ENCODE data around the gene INTS11.
"Not testable (repeated sequence)": the region's sequence is repeated elsewhere in the genome, so short reads cannot be mapped to it uniquely, and the experiment has no call there.

Gene INTS11

GRCh38 chr1:1324524-1325287 lies at the start of gene INTS11, which contains the start of gene CPTP:
Gene INTS11 (minus strand): TSS chr1:1324660. CDS start chr1:1324608, 52 bp downstream.
Gene CPTP (plus strand): TSS chr1:1324802. CDS start chr1:1326911, 2,109 bp downstream.
- H3K4me3 ChIP-seq (ENCODE audit: low read length) = peak within 1 kb of the TSS; percentile 96
- no peak for TF ChIP-seq ZNF274 (IDR thresholded peaks at IDR 0.05; ENCODE audit: low read depth, low read length)

- TF ChIP-seq ZNF274 (IDR thresholded peaks at IDR 0.05; ENCODE audit: low read depth, low read length) = no peak
- H3K4me3 ChIP-seq (ENCODE audit: low read length) = peak overlapping the region; percentile 95
Measured at GRCh38 chr1:1373815-1374588, 49.5 kb upstream of the INTS11 start.

DNA sequence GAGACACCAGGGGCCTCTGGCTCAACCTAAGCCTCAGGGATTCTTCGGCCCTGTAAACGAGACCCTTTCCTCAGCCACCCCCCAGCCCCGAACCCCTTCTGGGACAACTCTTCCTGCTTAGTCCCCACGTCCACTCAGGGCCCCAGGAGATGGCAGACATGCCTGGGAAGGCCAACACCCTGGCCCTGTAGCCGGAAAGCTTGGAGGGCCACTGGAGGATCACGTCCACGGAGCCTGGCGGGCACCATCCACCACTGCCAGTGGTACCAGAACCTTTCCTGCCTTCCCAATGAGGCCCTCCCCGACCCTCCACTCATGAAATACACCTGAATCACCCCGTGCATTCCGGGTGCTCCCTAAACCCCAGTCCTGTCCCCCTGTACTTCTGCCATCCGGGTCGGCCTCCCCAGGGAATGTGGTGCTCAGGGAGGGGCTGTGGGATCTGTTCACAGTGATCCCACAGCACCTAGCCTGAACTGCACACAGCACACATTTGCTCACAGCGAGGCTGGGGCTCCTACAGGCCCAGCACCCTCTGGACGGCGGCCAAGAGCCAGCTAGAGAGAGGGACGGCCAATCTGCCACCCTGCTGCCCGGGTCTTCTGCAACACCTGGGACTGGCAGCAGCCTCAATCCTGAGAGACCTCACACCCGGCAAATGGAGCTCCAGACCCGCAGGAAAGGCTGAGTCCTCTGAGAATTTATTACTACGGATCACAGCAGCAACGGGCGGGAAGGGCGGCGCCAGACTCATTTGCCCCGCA lies 48.8 kb upstream of the INTS11 start:
- TF ChIP-seq ZNF274 (IDR thresholded peaks at IDR 0.05; ENCODE audit: low read depth, low read length) = no peak
- no peak overlapping the region; the same call in 1 of the 2 replicates for H3K4me3 ChIP-seq (ENCODE audit: low read length)

GRCh38 chr1:1371746-1372711 lies 47.6 kb upstream of the INTS11 start:
- no peak overlapping the region for H3K4me3 ChIP-seq (ENCODE audit: low read length)
- no peak for TF ChIP-seq ZNF274 (IDR thresholded peaks at IDR 0.05; ENCODE audit: low read depth, low read length)

DNA sequence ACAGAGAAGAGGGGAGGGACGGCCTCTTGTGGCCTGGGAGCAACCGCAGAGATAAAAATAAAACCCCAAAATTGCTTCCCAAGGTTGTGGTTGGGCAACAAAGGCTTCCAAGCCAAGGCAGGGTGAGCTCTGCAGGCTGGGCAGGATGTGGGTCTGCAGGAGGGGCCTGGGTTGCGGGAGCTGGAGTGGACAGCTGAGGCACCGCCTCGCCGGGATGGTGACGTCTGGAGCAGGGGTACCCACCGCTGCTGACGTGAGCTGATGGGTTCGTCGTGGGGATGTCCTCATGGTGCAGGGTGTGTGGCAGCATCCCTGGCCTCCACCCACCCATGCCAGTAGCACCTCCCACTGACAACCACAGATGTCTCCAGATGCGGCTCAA lies 46.9 kb upstream of the INTS11 start:
- no peak overlapping the region for H3K4me3 ChIP-seq (ENCODE audit: low read length)
- TF ChIP-seq ZNF274 (IDR thresholded peaks at IDR 0.05; ENCODE audit: low read depth, low read length) = no peak

DNA sequence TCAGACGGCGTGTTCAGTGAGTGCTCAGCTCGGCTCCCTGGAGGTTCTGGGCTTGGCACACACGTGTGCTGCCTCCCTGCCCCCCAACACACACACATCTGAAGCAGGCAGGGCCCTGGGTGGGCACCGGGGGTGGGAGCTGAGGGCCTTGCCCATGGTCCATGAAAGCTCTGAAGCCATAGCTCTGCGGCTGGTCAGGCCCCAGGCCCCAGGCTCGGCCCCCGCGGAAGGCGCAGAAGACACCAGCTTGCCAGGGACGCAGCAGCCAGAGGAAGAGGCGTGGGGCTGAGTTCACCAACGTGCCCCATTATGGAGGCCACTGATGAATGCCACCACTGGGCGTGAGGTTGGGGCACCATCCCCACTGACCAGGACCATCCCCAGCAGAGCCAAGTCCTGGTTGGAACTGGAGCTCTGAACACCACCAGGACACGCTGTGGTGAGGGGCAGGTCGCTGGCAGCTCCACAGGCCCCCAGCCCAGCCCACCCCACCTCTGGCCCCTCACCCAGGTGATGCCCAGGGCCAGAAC lies 46.4 kb upstream of the INTS11 start:
- no peak overlapping the region for H3K4me3 ChIP-seq (ENCODE audit: low read length)
- no peak for TF ChIP-seq ZNF274 (IDR thresholded peaks at IDR 0.05; ENCODE audit: low read depth, low read length)

DNA sequence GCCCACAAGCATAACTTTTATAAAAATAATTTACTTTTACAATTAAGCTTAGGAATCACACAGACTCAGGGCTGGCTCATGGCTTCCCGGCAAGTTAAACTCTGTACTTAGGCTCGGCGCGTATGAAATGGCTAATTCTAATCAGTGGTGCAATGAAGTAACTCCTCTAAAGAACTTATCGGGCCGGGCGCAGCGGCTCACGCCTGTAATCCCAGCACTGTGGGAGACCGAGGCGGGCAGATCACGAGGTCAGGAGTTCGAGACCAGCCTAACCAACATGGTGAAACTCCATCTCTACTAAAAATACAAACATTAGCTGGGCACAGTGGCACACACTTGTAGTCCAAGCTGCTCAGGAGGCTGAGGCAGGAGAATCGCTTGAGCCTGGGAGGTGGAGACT lies 45.6 kb upstream of the INTS11 start:
- H3K4me3 ChIP-seq (ENCODE audit: low read length) = not testable (repeated sequence)

GRCh38 chr1:1367315-1367714 lies 42.9 kb upstream of the INTS11 start:
- no peak for TF ChIP-seq ZNF274 (IDR thresholded peaks at IDR 0.05; ENCODE audit: low read depth, low read length)
- H3K4me3 ChIP-seq (ENCODE audit: low read length) = no peak overlapping the region

DNA sequence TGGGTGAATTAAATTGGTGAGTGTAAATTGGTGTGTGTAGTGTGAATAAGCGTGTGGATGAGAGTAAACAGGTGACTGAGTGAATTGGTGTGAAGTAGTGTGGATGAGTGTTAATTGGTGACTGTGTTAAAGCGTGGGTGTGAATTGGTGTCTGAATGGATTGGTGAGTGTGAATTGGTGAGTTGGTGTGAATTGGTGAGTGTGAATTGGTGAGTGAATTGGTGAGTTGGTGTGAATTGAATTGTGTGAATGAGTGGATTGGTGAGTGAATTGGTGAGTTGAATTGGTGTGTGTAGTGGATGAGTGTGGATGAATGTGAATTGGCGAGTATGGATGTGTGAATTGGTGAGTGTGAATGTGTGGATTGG lies 42.2 kb upstream of the INTS11 start:
- TF ChIP-seq ZNF274 (IDR thresholded peaks at IDR 0.05; ENCODE audit: low read depth, low read length) = no peak
- no peak overlapping the region for H3K4me3 ChIP-seq (ENCODE audit: low read length)

DNA sequence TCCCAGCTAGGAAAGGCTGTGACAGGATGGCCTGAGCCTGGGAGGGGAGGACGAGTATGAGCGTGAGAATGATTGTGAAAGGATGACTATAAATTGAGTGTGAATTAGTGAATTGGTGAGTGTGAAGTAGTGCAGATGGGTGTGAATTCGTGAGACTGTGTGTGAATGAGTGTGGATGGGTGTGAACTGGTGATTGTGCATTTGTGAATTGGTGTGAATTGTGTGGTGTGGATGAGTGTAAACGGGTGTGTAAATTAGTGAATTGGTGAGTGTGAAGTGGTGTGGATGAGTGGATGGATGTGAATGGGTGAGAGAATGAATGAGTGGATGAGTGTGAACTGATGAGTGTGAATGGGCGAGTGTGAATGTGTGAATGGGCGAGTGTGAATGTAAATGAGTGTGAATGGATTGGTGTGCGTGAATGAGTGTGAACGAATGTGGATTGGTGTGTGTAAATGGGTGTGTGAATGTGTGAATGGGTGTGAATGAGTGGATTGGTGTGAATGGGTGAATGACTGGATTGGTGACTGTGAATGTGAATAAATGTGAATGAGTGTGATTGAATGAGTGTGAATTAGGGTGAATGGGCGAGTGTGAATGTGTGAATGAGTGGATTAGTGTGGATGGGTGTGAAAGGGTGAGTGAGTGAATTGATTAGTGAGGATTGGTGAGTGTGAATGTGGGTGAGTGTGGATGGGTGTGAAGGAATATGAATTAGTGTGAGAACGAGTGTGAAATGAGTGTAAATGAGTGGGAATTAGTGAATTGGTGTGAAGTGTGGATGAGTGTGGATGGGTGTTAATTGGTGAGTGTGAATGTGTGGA lies 41.6 kb upstream of the INTS11 start:
- no peak for TF ChIP-seq ZNF274 (IDR thresholded peaks at IDR 0.05; ENCODE audit: low read depth, low read length)
- H3K4me3 ChIP-seq (ENCODE audit: low read length) = no peak overlapping the region

GRCh38 chr1:1364266-1364665 lies 39.8 kb upstream of the INTS11 start:
- TF ChIP-seq ZNF274 (IDR thresholded peaks at IDR 0.05; ENCODE audit: low read depth, low read length) = no peak
- no peak overlapping the region for H3K4me3 ChIP-seq (ENCODE audit: low read length)

GRCh38 chr1:1361982-1362423 lies 37.5 kb upstream of the INTS11 start:
- TF ChIP-seq ZNF274 (IDR thresholded peaks at IDR 0.05; ENCODE audit: low read depth, low read length) = no peak
- H3K4me3 ChIP-seq (ENCODE audit: low read length) = no peak overlapping the region
